Activated naive CD4-positive, alpha-beta T cell treated with anti-CD3 and anti-CD28 coated beads, Interleukin-2, amount 50 U/mL, for 24 hours (primary cell): ENCODE results near the gene SMARCB1.

Experiments used
- H3K27ac Mint-ChIP-seq: one replicate; pipeline ENCODE4 v1.8.0; 2021; ENCODE audit warnings: mild to moderate bottlenecking, mixed read lengths
- H3K27me3 Mint-ChIP-seq: one replicate; pipeline ENCODE4 v1.8.0; 2021; ENCODE audit warnings: mixed read lengths
- H3K36me3 Mint-ChIP-seq: one replicate; pipeline ENCODE4 v1.8.0; 2021; ENCODE audit warnings: mixed read lengths
- H3K4me1 Mint-ChIP-seq: one replicate; pipeline ENCODE4 v1.8.0; 2021; ENCODE audit warnings: mixed read lengths
- H3K4me3 Mint-ChIP-seq: one replicate; pipeline ENCODE4 v1.8.0; 2021; ENCODE audit warnings: mild to moderate bottlenecking, mixed read lengths
- H3K9me3 Mint-ChIP-seq: one replicate; pipeline ENCODE4 v1.8.0; 2021; ENCODE audit warnings: mixed read lengths

Gene SMARCB1

GRCh38 chr22:23803001-23803819 is 16.4 kb downstream of the SMARCB1 start:
- Mint-ChIP-seq H3K4me3 (no peak overlapping the region), H3K9me3 (no peaks in the 10 kb centered on the region), H3K4me1 (no peaks in the 10 kb centered on the region), H3K27ac (no peak overlapping the region), H3K36me3 (peaks cover 18% of the 10 kb centered on the region), H3K27me3 (no peaks in the 10 kb centered on the region)

GRCh38 chr22:23804781-23805291 is 18.1 kb downstream of the SMARCB1 start:
- H3K36me3 Mint-ChIP-seq, result peaks cover 16% of the 10 kb centered on the region
- no peaks in the 10 kb centered on the region for H3K4me1 Mint-ChIP-seq
- H3K4me3 Mint-ChIP-seq, result no peak overlapping the region

GRCh38 chr22:23806837-23807236 is 20.1 kb downstream of the SMARCB1 start:
- H3K9me3 Mint-ChIP-seq, result no peaks in the 10 kb centered on the region
- H3K27me3 Mint-ChIP-seq, result no peaks in the 10 kb centered on the region
- H3K4me1 Mint-ChIP-seq, result no peaks in the 10 kb centered on the region
- H3K27ac Mint-ChIP-seq, result no peak overlapping the region
- no peak overlapping the region for H3K4me3 Mint-ChIP-seq
- peaks cover 14% of the 10 kb centered on the region for H3K36me3 Mint-ChIP-seq

More at GRCh38 chr22:23804781-23805291, 18.1 kb downstream of the SMARCB1 start:
- Mint-ChIP-seq H3K9me3 (no peaks in the 10 kb centered on the region), H3K27me3 (no peaks in the 10 kb centered on the region), H3K27ac (no peak overlapping the region)

GRCh38 chr22:23812378-23812777 is 25.6 kb downstream of the SMARCB1 start:
- Mint-ChIP-seq H3K36me3 (peaks cover 9% of the 10 kb centered on the region), H3K4me1 (no peaks in the 10 kb centered on the region), H3K4me3 (no peak overlapping the region), H3K27ac (no peak overlapping the region), H3K9me3 (no peaks in the 10 kb centered on the region), H3K27me3 (no peaks in the 10 kb centered on the region)

- Mint-ChIP-seq H3K4me3 (no peak overlapping the region), H3K27ac (no peak overlapping the region)
Measured at GRCh38 chr22:23815541-23816155, 28.9 kb downstream of the SMARCB1 start.

GRCh38 chr22:23816156-23816976 is 29.6 kb downstream of the SMARCB1 start:
- H3K27ac Mint-ChIP-seq, result no peak overlapping the region
- H3K4me3 Mint-ChIP-seq, result no peak overlapping the region
- no peaks in the 10 kb centered on the region for H3K9me3 Mint-ChIP-seq
- H3K4me1 Mint-ChIP-seq, result no peaks in the 10 kb centered on the region
- no peaks in the 10 kb centered on the region for H3K27me3 Mint-ChIP-seq
- peaks cover 7% of the 10 kb centered on the region for H3K36me3 Mint-ChIP-seq

More at GRCh38 chr22:23815541-23816155, 28.9 kb downstream of the SMARCB1 start:
- peaks cover 7% of the 10 kb centered on the region for H3K36me3 Mint-ChIP-seq
- H3K4me1 Mint-ChIP-seq, result no peaks in the 10 kb centered on the region
- H3K27me3 Mint-ChIP-seq, result no peaks in the 10 kb centered on the region
- no peaks in the 10 kb centered on the region for H3K9me3 Mint-ChIP-seq

- H3K36me3 Mint-ChIP-seq, result peaks cover 7% of the 10 kb centered on the region
- no peak overlapping the region for H3K27ac Mint-ChIP-seq
- H3K4me3 Mint-ChIP-seq, result no peak overlapping the region
- no peaks in the 10 kb centered on the region for H3K9me3 Mint-ChIP-seq
- H3K4me1 Mint-ChIP-seq, result no peaks in the 10 kb centered on the region
- no peaks in the 10 kb centered on the region for H3K27me3 Mint-ChIP-seq
Measured at GRCh38 chr22:23817146-23817545, 30.4 kb downstream of the SMARCB1 start.

GRCh38 chr22:23818541-23818940 is 31.8 kb downstream of the SMARCB1 start:
- Mint-ChIP-seq H3K9me3 (no peaks in the 10 kb centered on the region), H3K4me3 (no peak overlapping the region), H3K4me1 (no peaks in the 10 kb centered on the region), H3K27me3 (no peaks in the 10 kb centered on the region), H3K36me3 (peaks cover 5% of the 10 kb centered on the region), H3K27ac (no peak overlapping the region)

GRCh38 chr22:23820748-23821211 is 34.0 kb downstream of the SMARCB1 start:
- peak overlapping the region; percentile 21 for H3K27ac Mint-ChIP-seq

GRCh38 chr22:23822101-23822671 is 35.4 kb downstream of the SMARCB1 start:
- no peak overlapping the region for H3K27ac Mint-ChIP-seq
- H3K4me3 Mint-ChIP-seq, result no peak overlapping the region
- H3K27me3 Mint-ChIP-seq, result no peaks in the 10 kb centered on the region
- H3K9me3 Mint-ChIP-seq, result no peaks in the 10 kb centered on the region
- H3K4me1 Mint-ChIP-seq, result no peaks in the 10 kb centered on the region
- H3K36me3 Mint-ChIP-seq, result peaks cover 8% of the 10 kb centered on the region

More at GRCh38 chr22:23820748-23821211, 34.0 kb downstream of the SMARCB1 start:
- H3K4me3 Mint-ChIP-seq, result no peak overlapping the region
- no peaks in the 10 kb centered on the region for H3K9me3 Mint-ChIP-seq
- no peaks in the 10 kb centered on the region for H3K27me3 Mint-ChIP-seq
- peaks cover 6% of the 10 kb centered on the region for H3K36me3 Mint-ChIP-seq
- H3K4me1 Mint-ChIP-seq, result no peaks in the 10 kb centered on the region

- no peak overlapping the region for H3K27ac Mint-ChIP-seq
- no peaks in the 10 kb centered on the region for H3K4me1 Mint-ChIP-seq
- H3K4me3 Mint-ChIP-seq, result no peak overlapping the region
- no peaks in the 10 kb centered on the region for H3K27me3 Mint-ChIP-seq
- H3K36me3 Mint-ChIP-seq, result peaks cover 6% of the 10 kb centered on the region
- no peaks in the 10 kb centered on the region for H3K9me3 Mint-ChIP-seq
Measured at GRCh38 chr22:23823331-23823791, 36.6 kb downstream of the SMARCB1 start.

- Mint-ChIP-seq H3K4me3 (no peak overlapping the region), H3K4me1 (no peaks in the 10 kb centered on the region), H3K27ac (no peak overlapping the region), H3K27me3 (no peaks in the 10 kb centered on the region), H3K36me3 (peaks cover 5% of the 10 kb centered on the region), H3K9me3 (no peaks in the 10 kb centered on the region)
Measured at GRCh38 chr22:23824476-23825245, 37.9 kb downstream of the SMARCB1 start.

- no peaks in the 10 kb centered on the region for H3K9me3 Mint-ChIP-seq
- no peaks in the 10 kb centered on the region for H3K27me3 Mint-ChIP-seq
- H3K27ac Mint-ChIP-seq, result peak overlapping the region; percentile 74
- peaks cover 3% of the 10 kb centered on the region for H3K4me1 Mint-ChIP-seq
- no peak overlapping the region for H3K4me3 Mint-ChIP-seq
- H3K36me3 Mint-ChIP-seq, result peaks cover 7% of the 10 kb centered on the region
Measured at GRCh38 chr22:23825246-23825905, 38.6 kb downstream of the SMARCB1 start.
